SK-N-SH treated with all-trans-retinoic acid at 6 μM for 48 hours (cell line): ENCODE measurements around the gene OPA3.

Source experiments
- ATAC-seq: fragments of 200-7000 bp; cut with Tn5 transposase; 3 replicates; pipeline ENCODE4 v1.9.1; 2020; ENCODE audit warnings: mild to moderate bottlenecking, moderate library complexity
- ARNTL ChIP-seq: fragments of 450-650 bp; formaldehyde crosslinking; IDR thresholded peaks from 2 replicates; pipeline ENCODE4 v1.5.0; 2020; ENCODE audit warnings: low read depth, mild to moderate bottlenecking, moderate library complexity, borderline replicate concordance
- BACH2 ChIP-seq: fragments of 250-450 bp; sonication (Bioruptor Pico); IDR thresholded peaks from 2 replicates; pipeline ENCODE4 v1.9.0; 2021; ENCODE audit warnings: mild to moderate bottlenecking, borderline replicate concordance
- CREB5 ChIP-seq: fragments of 250-450 bp; sonication (Bioruptor Pico); IDR thresholded peaks from 2 replicates; pipeline ENCODE4 v1.5.1; 2020; ENCODE audit warnings: low read depth, mild to moderate bottlenecking, moderate library complexity
- CSDC2 ChIP-seq: fragments of 250-450 bp; sonication (Bioruptor Pico); IDR thresholded peaks from 2 replicates; pipeline ENCODE4 v1.5.0; 2020; ENCODE audit warnings: mild to moderate bottlenecking, moderate library complexity
- CSRNP3 ChIP-seq: fragments of 250-450 bp; sonication (Bioruptor Pico); IDR thresholded peaks from 2 replicates; pipeline ENCODE4 v1.5.1; 2021; ENCODE audit warnings: mild to moderate bottlenecking, moderate library complexity
- ESRRG ChIP-seq: fragments of 250-450 bp; sonication (Bioruptor Pico); IDR thresholded peaks from 2 replicates; pipeline ENCODE4 v1.6.1; 2021; ENCODE audit warnings: mild to moderate bottlenecking
- GLIS3 ChIP-seq: fragments of 250-450 bp; sonication (Bioruptor Pico); IDR thresholded peaks from 2 replicates; pipeline ENCODE4 v1.5.0; 2020; ENCODE audit warnings: mild to moderate bottlenecking, moderate library complexity
- OSR1 ChIP-seq: fragments of 250-450 bp; sonication (Bioruptor Pico); IDR thresholded peaks from 2 replicates; pipeline ENCODE4 v1.8.0; 2022; ENCODE audit warnings: moderate library complexity, mild to moderate bottlenecking, inconsistent platforms
- PATZ1 ChIP-seq: fragments of 250-450 bp; sonication (Bioruptor Pico); IDR thresholded peaks from 2 replicates; pipeline ENCODE4 v1.8.0; 2020; ENCODE audit warnings: mild to moderate bottlenecking, moderate library complexity, borderline replicate concordance
- PPARA ChIP-seq: fragments of 250-450 bp; sonication (Bioruptor Pico); IDR thresholded peaks from 2 replicates; pipeline ENCODE4 v1.5.0; 2020; ENCODE audit warnings: mild to moderate bottlenecking, borderline replicate concordance
- RARB ChIP-seq: fragments of 250-450 bp; sonication (Bioruptor Pico); IDR thresholded peaks from 2 replicates; pipeline ENCODE4 v1.8.0; 2021; ENCODE audit warnings: mild to moderate bottlenecking, moderate library complexity
- SNAI2 ChIP-seq: fragments of 250-450 bp; sonication (Bioruptor Pico); IDR thresholded peaks from 2 replicates; pipeline ENCODE4 v1.5.0; 2020; ENCODE audit warnings: mild to moderate bottlenecking, moderate library complexity
- TCF4 ChIP-seq: fragments of 250-450 bp; sonication (Bioruptor Pico); IDR thresholded peaks from 2 replicates; pipeline ENCODE4 v1.8.0; 2021; ENCODE audit warnings: mild to moderate bottlenecking, moderate library complexity, borderline replicate concordance
- TOX ChIP-seq: fragments of 250-450 bp; sonication (Bioruptor Pico); IDR thresholded peaks from 2 replicates; pipeline ENCODE4 v1.8.0; 2021; ENCODE audit warnings: mild to moderate bottlenecking, moderate library complexity, borderline replicate concordance
- TSHZ2 ChIP-seq: fragments of 250-450 bp; sonication (Bioruptor Pico); IDR thresholded peaks from 2 replicates; pipeline ENCODE4 v1.5.0; 2020; ENCODE audit warnings: mild to moderate bottlenecking, moderate library complexity
- ZC3H10 ChIP-seq: fragments of 250-450 bp; sonication (Bioruptor Pico); IDR thresholded peaks from 2 replicates; pipeline ENCODE4 v1.5.1; 2021; ENCODE audit warnings: mild to moderate bottlenecking, moderate library complexity
- ZFP3 ChIP-seq: fragments of 250-450 bp; sonication (Bioruptor Pico); IDR thresholded peaks from 2 replicates; pipeline ENCODE4 v1.5.0; 2020; ENCODE audit warnings: mild to moderate bottlenecking, moderate library complexity
- ZFP30 ChIP-seq: fragments of 450-650 bp; formaldehyde crosslinking; IDR thresholded peaks from 2 replicates; pipeline ENCODE4 v1.5.0; 2022; ENCODE audit warnings: mild to moderate bottlenecking, moderate library complexity
- ZNF565 ChIP-seq: fragments of 450-650 bp; formaldehyde crosslinking; conservative IDR thresholded peaks from 2 replicates; pipeline ENCODE4 v1.5.0; 2020; ENCODE audit warnings: low read depth, mild to moderate bottlenecking, moderate library complexity
- ZNF70 ChIP-seq: fragments of 450-650 bp; formaldehyde crosslinking; IDR thresholded peaks from 2 replicates; pipeline ENCODE4 v1.5.0; 2020; ENCODE audit warnings: mild to moderate bottlenecking, moderate library complexity
- ZNF8 ChIP-seq: fragments of 450-650 bp; formaldehyde crosslinking; IDR thresholded peaks from 2 replicates; pipeline ENCODE4 v1.5.0; 2020; ENCODE audit warnings: mild to moderate bottlenecking, moderate library complexity

The OPA3 gene

GRCh38 chr19:45495178-45495577, 89.4 kb downstream of the OPA3 start:
- ATAC-seq = no peak
- TF ChIP-seq CSDC2 (CRISPR knock-in tag) (no peak), OSR1 (no peak), ZC3H10 (CRISPR knock-in tag) (no peak), TOX (CRISPR knock-in tag) (no peak), PPARA (CRISPR knock-in tag) (no peak), TCF4 (no peak), GLIS3 (CRISPR knock-in tag) (no peak), RARB (CRISPR knock-in tag) (no peak), ZNF70 (CRISPR knock-in tag) (no peak), CREB5 (CRISPR knock-in tag) (no peak), ARNTL (CRISPR knock-in tag) (no peak), ZNF565 (CRISPR knock-in tag) (no peak), CSRNP3 (CRISPR knock-in tag) (no peak), ESRRG (no peak), ZFP30 (CRISPR knock-in tag) (no peak), BACH2 (CRISPR knock-in tag) (no peak), SNAI2 (CRISPR knock-in tag) (no peak), ZFP3 (CRISPR knock-in tag) (no peak)
- TF ChIP-seq, all 23 proteins: peak for 0

GRCh38 chr19:45494261-45494916, 90.2 kb downstream of the OPA3 start:
- no peak for ATAC-seq
- TF ChIP-seq GLIS3 (CRISPR knock-in tag) (no peak), PATZ1 (CRISPR knock-in tag) (no peak), TSHZ2 (CRISPR knock-in tag) (no peak), ZFP3 (CRISPR knock-in tag) (no peak), CREB5 (CRISPR knock-in tag) (no peak), ESRRG (no peak), ZNF8 (CRISPR knock-in tag) (no peak), OSR1 (no peak), PPARA (CRISPR knock-in tag) (no peak)
